Muscle layer of duodenum (tissue), 2 donors: ENCODE data around the gene PTPRM.

Experiments used
- H3K27ac ChIP-seq: one replicate; pipeline ENCODE4 v1.7.0; 2013; ENCODE audit warnings: mild to moderate bottlenecking, low read length
- H3K27me3 ChIP-seq: one replicate; pipeline ENCODE4 v1.7.0; 2013; ENCODE audit warnings: low read depth, mild to moderate bottlenecking, control low read depth, low read length
- H3K36me3 ChIP-seq, 2 donors: one replicate each; pipeline ENCODE4 v1.7.0; 2013; ENCODE audit warnings: low read length in 2 of 2, control low read depth in 1 of 2, mild to moderate bottlenecking in 1 of 2; ENCODE audit not compliant: insufficient read depth in 2 of 2, control insufficient read depth in 1 of 2
- H3K4me1 ChIP-seq, 2 donors: one replicate each; pipeline ENCODE4 v1.7.0; 2013; ENCODE audit warnings: low read length in 2 of 2, mild to moderate bottlenecking in 2 of 2, control low read depth in 1 of 2, moderate library complexity in 1 of 2; ENCODE audit not compliant: insufficient read depth in 2 of 2, control insufficient read depth in 1 of 2
- H3K4me3 ChIP-seq, 2 donors: one replicate each; pipeline ENCODE4 v1.7.0; 2013; ENCODE audit warnings: low read length in 2 of 2, low read depth in 1 of 2, mild to moderate bottlenecking in 1 of 2
- H3K9me3 ChIP-seq, 2 donors: one replicate each; pipeline ENCODE4 v1.7.0; 2013; ENCODE audit warnings: low read length in 2 of 2, control low read depth in 1 of 2, mild to moderate bottlenecking in 1 of 2; ENCODE audit not compliant: control insufficient read depth in 1 of 2
- donor health status: healthy.

Gene PTPRM

DNA sequence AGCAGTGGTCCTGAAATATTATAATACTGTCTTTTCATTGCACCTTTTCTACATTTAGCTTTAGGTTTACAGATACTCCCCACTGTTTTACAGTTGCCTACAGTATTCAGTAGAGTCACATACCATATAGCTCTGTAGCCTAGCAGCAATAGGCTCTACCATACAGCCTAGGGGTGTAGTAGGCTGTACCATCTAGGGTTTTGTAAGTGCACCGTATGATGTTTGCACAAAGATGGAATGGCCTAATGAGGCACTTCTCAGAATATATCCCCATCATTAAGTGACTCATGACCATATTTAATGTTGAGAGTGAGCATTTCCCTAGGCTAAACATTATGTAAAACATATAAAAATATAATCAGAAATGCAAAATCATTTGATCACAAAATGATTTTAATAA lies 530.8 kb downstream of the PTPRM start:
- Histone ChIP-seq H3K27ac (no peak overlapping the region), H3K27me3 (no peaks in the 10 kb centered on the region), H3K9me3 (peaks cover 0 to 6% of the 10 kb centered on the region in 2 donors), H3K4me3 (no peak overlapping the region), H3K4me1 (no peaks in the 10 kb centered on the region), H3K36me3 (peaks cover 0 to 8% of the 10 kb centered on the region in 2 donors)

DNA sequence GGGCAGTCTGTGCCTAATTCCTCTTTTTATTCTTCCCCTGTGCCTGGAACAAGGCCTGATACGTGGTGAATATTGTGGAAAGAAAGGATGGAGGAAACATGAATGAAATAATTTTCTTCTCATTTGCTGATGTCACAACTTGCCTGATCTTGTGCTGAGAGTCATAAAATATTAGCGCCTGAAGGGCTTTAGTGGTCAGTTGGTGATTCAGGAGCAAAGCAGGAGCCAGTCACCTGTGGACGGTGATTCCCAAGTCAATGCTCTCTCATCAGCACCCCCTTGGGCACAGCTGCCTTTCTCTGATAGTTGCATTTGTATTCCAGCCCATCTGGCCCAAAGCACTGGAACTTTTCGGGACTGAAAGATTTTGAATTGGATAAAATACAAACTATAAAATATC lies 539.5 kb downstream of the PTPRM start:
- Histone ChIP-seq H3K9me3 (peaks cover 0 to 12% of the 10 kb centered on the region in 2 donors), H3K36me3 (peaks cover 0 to 12% of the 10 kb centered on the region in 2 donors), H3K4me1 (no peaks in the 10 kb centered on the region), H3K4me3 (no peak overlapping the region), H3K27ac (no peak overlapping the region), H3K27me3 (no peaks in the 10 kb centered on the region)

GRCh38 chr18:8107426-8107825 lies 540.3 kb downstream of the PTPRM start:
- Histone ChIP-seq H3K36me3 (peaks cover 0 to 9% of the 10 kb centered on the region in 2 donors), H3K27me3 (no peaks in the 10 kb centered on the region), H3K27ac (no peak overlapping the region), H3K4me3 (no peak overlapping the region), H3K4me1 (no peaks in the 10 kb centered on the region), H3K9me3 (peaks cover 0 to 10% of the 10 kb centered on the region in 2 donors)

DNA sequence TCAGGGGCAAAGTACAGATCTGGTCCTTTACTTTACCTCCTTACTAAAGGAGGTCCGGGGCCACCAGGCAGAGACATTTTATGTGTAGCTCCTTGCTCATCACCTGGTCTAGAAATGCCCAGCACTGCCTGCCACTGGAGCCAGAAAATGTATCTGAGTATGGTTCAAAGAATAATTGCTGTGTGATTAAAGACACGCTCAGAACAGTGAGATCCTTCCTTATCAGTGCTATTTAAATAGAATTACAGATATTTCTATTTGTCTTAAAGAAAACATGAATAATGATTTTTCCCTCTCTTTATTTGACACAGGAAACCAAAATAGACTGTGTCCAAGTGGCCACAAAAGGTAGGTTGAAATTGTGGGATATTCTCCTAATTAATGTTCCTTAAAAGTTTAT lies 547.4 kb downstream of the PTPRM start:
- Histone ChIP-seq H3K27me3 (no peaks in the 10 kb centered on the region), H3K36me3 (peaks cover 0 to 3% of the 10 kb centered on the region in 2 donors), H3K4me1 (no peaks in the 10 kb centered on the region), H3K4me3 (no peak overlapping the region), H3K9me3 (no peaks in the 10 kb centered on the region), H3K27ac (no peak overlapping the region)

- H3K4me3 ChIP-seq, result no peak overlapping the region
- no peaks in the 10 kb centered on the region for H3K9me3 ChIP-seq
- H3K27me3 ChIP-seq, result no peaks in the 10 kb centered on the region
- peaks cover 0 to 3% of the 10 kb centered on the region in 2 donors for H3K36me3 ChIP-seq
- no peak overlapping the region for H3K27ac ChIP-seq
- H3K4me1 ChIP-seq, result no peaks in the 10 kb centered on the region
Measured at GRCh38 chr18:8116341-8117005, 549.4 kb downstream of the PTPRM start.

GRCh38 chr18:8117006-8117371 lies 549.9 kb downstream of the PTPRM start:
- Histone ChIP-seq H3K4me3 (no peak overlapping the region), H3K4me1 (no peaks in the 10 kb centered on the region), H3K27ac (no peak overlapping the region), H3K9me3 (no peaks in the 10 kb centered on the region), H3K27me3 (no peaks in the 10 kb centered on the region), H3K36me3 (peaks cover 0 to 3% of the 10 kb centered on the region in 2 donors)

GRCh38 chr18:8121101-8121500 lies 554.0 kb downstream of the PTPRM start:
- no peak overlapping the region for H3K27ac ChIP-seq
- H3K27me3 ChIP-seq, result no peaks in the 10 kb centered on the region
- no peak overlapping the region for H3K4me3 ChIP-seq
- no peaks in the 10 kb centered on the region for H3K36me3 ChIP-seq
- no peaks in the 10 kb centered on the region for H3K9me3 ChIP-seq
- no peaks in the 10 kb centered on the region for H3K4me1 ChIP-seq

DNA sequence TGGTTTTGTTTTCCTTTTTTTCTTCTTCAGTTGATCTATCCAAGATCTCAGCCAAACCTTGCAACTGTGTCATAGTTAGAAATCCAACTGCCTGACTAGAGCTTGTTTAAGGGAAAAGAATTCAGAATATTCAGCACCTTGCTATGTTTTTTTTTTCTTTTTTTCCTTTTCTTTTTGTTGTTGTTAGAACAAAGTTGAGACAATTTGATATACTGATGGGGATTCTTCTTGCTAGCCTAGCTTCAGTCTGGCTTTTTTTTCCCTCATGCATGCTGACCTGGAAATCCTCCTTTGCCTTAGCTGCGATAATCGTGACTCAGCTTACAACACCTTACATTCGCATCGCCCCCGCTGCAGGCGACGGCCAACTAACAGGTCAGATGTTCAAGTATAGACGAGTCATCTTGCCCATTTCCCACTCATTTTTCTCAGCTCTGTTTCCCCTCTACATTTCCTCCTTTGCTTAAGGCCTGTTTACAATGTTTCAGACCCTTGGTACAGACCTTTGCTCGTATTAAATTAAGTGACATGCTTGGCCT lies 554.9 kb downstream of the PTPRM start:
- Histone ChIP-seq H3K27me3 (no peaks in the 10 kb centered on the region), H3K9me3 (no peaks in the 10 kb centered on the region), H3K27ac (no peak overlapping the region), H3K4me3 (no peak overlapping the region), H3K4me1 (no peaks in the 10 kb centered on the region), H3K36me3 (no peaks in the 10 kb centered on the region)

- Histone ChIP-seq H3K9me3 (no peaks in the 10 kb centered on the region), H3K27ac (no peak overlapping the region), H3K4me1 (no peaks in the 10 kb centered on the region), H3K4me3 (no peak overlapping the region), H3K36me3 (no peaks in the 10 kb centered on the region), H3K27me3 (no peaks in the 10 kb centered on the region)
Measured at GRCh38 chr18:8124232-8125146, 557.4 kb downstream of the PTPRM start.

GRCh38 chr18:8130096-8130495 lies 563.0 kb downstream of the PTPRM start:
- Histone ChIP-seq H3K4me3 (no peak overlapping the region), H3K36me3 (no peaks in the 10 kb centered on the region), H3K27me3 (no peaks in the 10 kb centered on the region), H3K9me3 (no peaks in the 10 kb centered on the region), H3K27ac (no peak overlapping the region), H3K4me1 (no peaks in the 10 kb centered on the region)

- Histone ChIP-seq H3K4me3 (no peak overlapping the region), H3K9me3 (no peaks in the 10 kb centered on the region), H3K27ac (no peak overlapping the region), H3K27me3 (no peaks in the 10 kb centered on the region), H3K4me1 (no peaks in the 10 kb centered on the region), H3K36me3 (no peaks in the 10 kb centered on the region)
Measured at GRCh38 chr18:8133032-8133431, 565.9 kb downstream of the PTPRM start.
